SK-N-SH treated with all-trans-retinoic acid at 6 μM for 48 hours (cell line): Measurements from ENCODE around the gene HMGN1.

Experiments used
- ARNTL ChIP-seq: fragments of 450-650 bp; formaldehyde crosslinking; IDR thresholded peaks from 2 replicates; pipeline ENCODE4 v1.5.0; 2020; ENCODE audit warnings: low read depth, mild to moderate bottlenecking, moderate library complexity, borderline replicate concordance
- BACH2 ChIP-seq: fragments of 250-450 bp; sonication (Bioruptor Pico); IDR thresholded peaks from 2 replicates; pipeline ENCODE4 v1.9.0; 2021; ENCODE audit warnings: mild to moderate bottlenecking, borderline replicate concordance
- CSDC2 ChIP-seq: fragments of 250-450 bp; sonication (Bioruptor Pico); IDR thresholded peaks from 2 replicates; pipeline ENCODE4 v1.5.0; 2020; ENCODE audit warnings: mild to moderate bottlenecking, moderate library complexity
- GLIS3 ChIP-seq: fragments of 250-450 bp; sonication (Bioruptor Pico); IDR thresholded peaks from 2 replicates; pipeline ENCODE4 v1.5.0; 2020; ENCODE audit warnings: mild to moderate bottlenecking, moderate library complexity
- POU6F1 ChIP-seq: fragments of 250-450 bp; sonication (Bioruptor Pico); IDR thresholded peaks from 2 replicates; pipeline ENCODE4 v1.8.0; 2021; ENCODE audit warnings: low read depth, mild to moderate bottlenecking, moderate library complexity, borderline replicate concordance
- PPARA ChIP-seq: fragments of 250-450 bp; sonication (Bioruptor Pico); IDR thresholded peaks from 2 replicates; pipeline ENCODE4 v1.5.0; 2020; ENCODE audit warnings: mild to moderate bottlenecking, borderline replicate concordance
- TCF4 ChIP-seq: fragments of 250-450 bp; sonication (Bioruptor Pico); IDR thresholded peaks from 2 replicates; pipeline ENCODE4 v1.8.0; 2021; ENCODE audit warnings: mild to moderate bottlenecking, moderate library complexity, borderline replicate concordance
- TOX ChIP-seq: fragments of 250-450 bp; sonication (Bioruptor Pico); IDR thresholded peaks from 2 replicates; pipeline ENCODE4 v1.8.0; 2021; ENCODE audit warnings: mild to moderate bottlenecking, moderate library complexity, borderline replicate concordance
- ZFP3 ChIP-seq: fragments of 250-450 bp; sonication (Bioruptor Pico); IDR thresholded peaks from 2 replicates; pipeline ENCODE4 v1.5.0; 2020; ENCODE audit warnings: mild to moderate bottlenecking, moderate library complexity
- ZNF70 ChIP-seq: fragments of 450-650 bp; formaldehyde crosslinking; IDR thresholded peaks from 2 replicates; pipeline ENCODE4 v1.5.0; 2020; ENCODE audit warnings: mild to moderate bottlenecking, moderate library complexity
- TF ChIP-seq, protein P1 (sequence below): fragments of 250-450 bp; sonication (Bioruptor Pico); IDR thresholded peaks from 2 replicates; pipeline ENCODE4 v1.5.1; 2020; ENCODE audit warnings: low read depth, mild to moderate bottlenecking, moderate library complexity
- TF ChIP-seq, protein P2 (sequence below): fragments of 250-450 bp; sonication (Bioruptor Pico); IDR thresholded peaks from 2 replicates; pipeline ENCODE4 v1.5.0; 2020; ENCODE audit warnings: mild to moderate bottlenecking, moderate library complexity

GRCh38 chr21:39345440-39345839 is 3.4 kb downstream of the HMGN1 start:
- TF ChIP-seq, protein P1, sequence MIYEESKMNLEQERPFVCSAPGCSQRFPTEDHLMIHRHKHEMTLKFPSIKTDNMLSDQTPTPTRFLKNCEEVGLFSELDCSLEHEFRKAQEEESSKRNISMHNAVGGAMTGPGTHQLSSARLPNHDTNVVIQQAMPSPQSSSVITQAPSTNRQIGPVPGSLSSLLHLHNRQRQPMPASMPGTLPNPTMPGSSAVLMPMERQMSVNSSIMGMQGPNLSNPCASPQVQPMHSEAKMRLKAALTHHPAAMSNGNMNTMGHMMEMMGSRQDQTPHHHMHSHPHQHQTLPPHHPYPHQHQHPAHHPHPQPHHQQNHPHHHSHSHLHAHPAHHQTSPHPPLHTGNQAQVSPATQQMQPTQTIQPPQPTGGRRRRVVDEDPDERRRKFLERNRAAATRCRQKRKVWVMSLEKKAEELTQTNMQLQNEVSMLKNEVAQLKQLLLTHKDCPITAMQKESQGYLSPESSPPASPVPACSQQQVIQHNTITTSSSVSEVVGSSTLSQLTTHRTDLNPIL (CRISPR knock-in tag), result no peak
- TF ChIP-seq ZNF70 (no peak), TCF4 (CRISPR knock-in tag) (no peak), ARNTL (CRISPR knock-in tag) (no peak), CSDC2 (CRISPR knock-in tag) (no peak), BACH2 (no peak), GLIS3 (CRISPR knock-in tag) (no peak), ZFP3 (CRISPR knock-in tag) (no peak), PPARA (CRISPR knock-in tag) (no peak), TOX (CRISPR knock-in tag) (no peak), POU6F1 (CRISPR knock-in tag) (no peak)
- TF ChIP-seq, protein P2, sequence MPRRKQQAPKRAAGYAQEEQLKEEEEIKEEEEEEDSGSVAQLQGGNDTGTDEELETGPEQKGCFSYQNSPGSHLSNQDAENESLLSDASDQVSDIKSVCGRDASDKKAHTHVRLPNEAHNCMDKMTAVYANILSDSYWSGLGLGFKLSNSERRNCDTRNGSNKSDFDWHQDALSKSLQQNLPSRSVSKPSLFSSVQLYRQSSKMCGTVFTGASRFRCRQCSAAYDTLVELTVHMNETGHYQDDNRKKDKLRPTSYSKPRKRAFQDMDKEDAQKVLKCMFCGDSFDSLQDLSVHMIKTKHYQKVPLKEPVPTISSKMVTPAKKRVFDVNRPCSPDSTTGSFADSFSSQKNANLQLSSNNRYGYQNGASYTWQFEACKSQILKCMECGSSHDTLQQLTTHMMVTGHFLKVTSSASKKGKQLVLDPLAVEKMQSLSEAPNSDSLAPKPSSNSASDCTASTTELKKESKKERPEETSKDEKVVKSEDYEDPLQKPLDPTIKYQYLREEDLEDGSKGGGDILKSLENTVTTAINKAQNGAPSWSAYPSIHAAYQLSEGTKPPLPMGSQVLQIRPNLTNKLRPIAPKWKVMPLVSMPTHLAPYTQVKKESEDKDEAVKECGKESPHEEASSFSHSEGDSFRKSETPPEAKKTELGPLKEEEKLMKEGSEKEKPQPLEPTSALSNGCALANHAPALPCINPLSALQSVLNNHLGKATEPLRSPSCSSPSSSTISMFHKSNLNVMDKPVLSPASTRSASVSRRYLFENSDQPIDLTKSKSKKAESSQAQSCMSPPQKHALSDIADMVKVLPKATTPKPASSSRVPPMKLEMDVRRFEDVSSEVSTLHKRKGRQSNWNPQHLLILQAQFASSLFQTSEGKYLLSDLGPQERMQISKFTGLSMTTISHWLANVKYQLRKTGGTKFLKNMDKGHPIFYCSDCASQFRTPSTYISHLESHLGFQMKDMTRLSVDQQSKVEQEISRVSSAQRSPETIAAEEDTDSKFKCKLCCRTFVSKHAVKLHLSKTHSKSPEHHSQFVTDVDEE (CRISPR knock-in tag), result no peak
